M059J (cell line): Measurements from ENCODE around the gene KIF3A. TPM values are rescaled to one million over a fixed set of nuclear protein-coding genes. Genes with fewer than 3 reads are reported as not detected.

Experiments used
- DNase-seq: peaks from one replicate; pipeline ENCODE4 v3.0.0-alpha.2; 2012; ENCODE audit warnings: low read depth
- total RNA-seq: library from RNA; depleted of rRNA; stranded (reverse); fragments of >200 nt; shearing (Covaris generic); gene quantifications from 2 replicates; pipeline ENCODE4 v1.2.3, GENCODE V29; 2014

Gene KIF3A
- total RNA-seq, 1 experiment from 2014 or later = 4.7 TPM

- DNase-seq = no peak
Measured at GRCh38 chr5:132678735-132679134, 58.6 kb downstream of the KIF3A start.

GRCh38 chr5:132677682-132678400 lies 59.5 kb downstream of the KIF3A start:
- no peak for DNase-seq

- DNase-seq = peak; percentile 95
Measured at GRCh38 chr5:132677191-132677590, 60.2 kb downstream of the KIF3A start.

- no peak for DNase-seq
Measured at GRCh38 chr5:132675936-132676689, 61.2 kb downstream of the KIF3A start.

GRCh38 chr5:132674671-132675506 lies 62.5 kb downstream of the KIF3A start:
- DNase-seq = peak; percentile 94

- no peak for DNase-seq
Measured at GRCh38 chr5:132673939-132674630, 63.3 kb downstream of the KIF3A start, which contains the start of gene IL4. Gene IL4, plus strand, starts transcription at chr5:132673989. Its CDS starts 62 bp downstream, at chr5:132674051.

GRCh38 chr5:132673488-132673887 lies 63.9 kb downstream of the KIF3A start:
- no peak for DNase-seq

GRCh38 chr5:132671000-132671399 lies 66.3 kb downstream of the KIF3A start:
- DNase-seq = no peak

- no peak for DNase-seq
Measured at GRCh38 chr5:132669966-132670882, 67.1 kb downstream of the KIF3A start.

GRCh38 chr5:132669455-132669820 lies 67.9 kb downstream of the KIF3A start:
- DNase-seq = no peak

GRCh38 chr5:132668706-132669454 lies 68.5 kb downstream of the KIF3A start:
- no peak for DNase-seq

GRCh38 chr5:132667761-132668705 lies 69.3 kb downstream of the KIF3A start:
- no peak for DNase-seq

- DNase-seq = no peak
Measured at GRCh38 chr5:132667309-132667708, 70.0 kb downstream of the KIF3A start.

GRCh38 chr5:132666310-132667123 lies 70.8 kb downstream of the KIF3A start:
- no peak for DNase-seq

- no peak for DNase-seq
Measured at GRCh38 chr5:132665574-132666080, 71.7 kb downstream of the KIF3A start.

GRCh38 chr5:132664696-132665209 lies 72.6 kb downstream of the KIF3A start:
- DNase-seq = no peak
